Effector memory CD4-positive, alpha-beta T cell (primary cell): ENCODE measurements around the gene PLXND1.

ENCODE experiments used
- DNase-seq, 3 donors: peaks; one replicate each; pipeline ENCODE4 v3.0.0-alpha.2; 2020
- H3K27ac ChIP-seq: 2 replicates; pipeline ENCODE4 v1.7.0; 2013; ENCODE audit warnings: mild to moderate bottlenecking, low read length, moderate library complexity; ENCODE audit not compliant: insufficient read depth, poor library complexity, severe bottlenecking
- H3K27me3 ChIP-seq: replicated peaks from 2 replicates; pipeline ENCODE4 v1.7.0; 2013; ENCODE audit warnings: mild to moderate bottlenecking, low read length; ENCODE audit not compliant: insufficient read depth, control insufficient read depth, poor library complexity, severe bottlenecking
- H3K36me3 ChIP-seq: 2 replicates; pipeline ENCODE4 v1.7.0; 2013; ENCODE audit warnings: mild to moderate bottlenecking, low read length, moderate library complexity; ENCODE audit not compliant: control insufficient read depth, insufficient read depth
- H3K4me1 ChIP-seq: 2 replicates; pipeline ENCODE4 v1.7.0; 2013; ENCODE audit warnings: low read length, mild to moderate bottlenecking; ENCODE audit not compliant: control insufficient read depth, insufficient read depth, poor library complexity, severe bottlenecking
- H3K4me3 ChIP-seq: 2 replicates; pipeline ENCODE4 v1.7.0; 2013; ENCODE audit warnings: low read length, low read depth, mild to moderate bottlenecking; ENCODE audit not compliant: insufficient read depth, poor library complexity, severe bottlenecking
- H3K9me3 ChIP-seq: 2 replicates; pipeline ENCODE4 v1.7.0; 2013; ENCODE audit warnings: mild to moderate bottlenecking, low read length, moderate library complexity; ENCODE audit not compliant: control insufficient read depth

The PLXND1 gene

DNA sequence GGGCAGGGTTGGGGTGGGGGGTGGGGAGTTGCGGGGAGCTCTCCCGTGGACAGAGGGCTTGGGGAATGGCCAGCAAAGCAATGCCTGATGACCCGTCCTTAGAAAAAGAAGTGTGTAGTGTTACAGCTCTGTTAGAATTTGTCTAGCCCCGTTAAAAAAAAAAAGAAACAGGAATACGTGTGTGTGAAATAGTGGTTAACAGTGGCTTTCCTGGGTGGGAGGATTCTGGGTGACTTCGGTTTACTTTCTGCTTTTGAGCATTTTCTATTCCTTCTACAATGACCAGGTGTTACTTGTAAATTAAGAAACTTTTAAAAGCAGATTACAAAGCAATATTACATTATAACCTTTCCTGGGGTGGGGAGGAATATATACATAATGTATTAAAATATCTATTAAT is 38.5 kb downstream of the PLXND1 start:
- H3K4me1 ChIP-seq: no peaks in the 10 kb centered on the region
- DNase-seq: no peak

DNA sequence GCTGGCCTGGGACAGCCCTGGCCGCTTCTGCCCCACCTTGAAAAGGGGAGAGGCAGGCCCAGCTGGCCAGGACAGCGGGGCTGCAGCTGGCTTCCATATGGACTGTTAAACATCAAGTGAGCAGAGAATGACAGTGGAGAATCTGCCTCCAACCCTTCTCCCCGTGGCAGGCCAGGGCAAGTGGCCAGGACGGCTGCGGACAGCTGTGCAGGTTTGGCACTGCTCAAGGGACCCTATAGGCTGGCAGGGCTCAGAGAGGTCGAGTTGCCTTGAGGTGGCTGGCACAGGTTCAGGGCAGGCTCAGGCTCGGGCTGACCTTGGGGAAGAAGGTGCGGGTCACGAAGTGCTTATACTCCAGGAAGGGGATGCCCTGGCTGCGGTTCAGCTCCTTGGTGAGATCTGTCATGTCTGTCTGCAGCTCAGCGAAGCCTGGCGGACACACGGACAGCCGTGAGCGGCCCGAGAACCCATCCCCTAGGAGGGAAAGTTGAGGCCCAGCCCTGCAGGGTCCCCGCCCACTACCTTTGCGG is 39.2 kb downstream of the PLXND1 start:
- no peaks in the 10 kb centered on the region for H3K27me3 ChIP-seq
- H3K4me1 ChIP-seq: no peaks in the 10 kb centered on the region
- H3K27ac ChIP-seq: no peak overlapping the region
- H3K36me3 ChIP-seq: no peaks in the 10 kb centered on the region
- H3K4me3 ChIP-seq: no peak overlapping the region
- DNase-seq: no peak
- H3K9me3 ChIP-seq: no peaks in the 10 kb centered on the region

More for the DNA sequence above, 38.5 kb downstream of the PLXND1 start:
- Histone ChIP-seq H3K27me3 (no peaks in the 10 kb centered on the region), H3K27ac (no peak overlapping the region), H3K36me3 (no peaks in the 10 kb centered on the region), H3K9me3 (no peaks in the 10 kb centered on the region), H3K4me3 (no peak overlapping the region)

DNA sequence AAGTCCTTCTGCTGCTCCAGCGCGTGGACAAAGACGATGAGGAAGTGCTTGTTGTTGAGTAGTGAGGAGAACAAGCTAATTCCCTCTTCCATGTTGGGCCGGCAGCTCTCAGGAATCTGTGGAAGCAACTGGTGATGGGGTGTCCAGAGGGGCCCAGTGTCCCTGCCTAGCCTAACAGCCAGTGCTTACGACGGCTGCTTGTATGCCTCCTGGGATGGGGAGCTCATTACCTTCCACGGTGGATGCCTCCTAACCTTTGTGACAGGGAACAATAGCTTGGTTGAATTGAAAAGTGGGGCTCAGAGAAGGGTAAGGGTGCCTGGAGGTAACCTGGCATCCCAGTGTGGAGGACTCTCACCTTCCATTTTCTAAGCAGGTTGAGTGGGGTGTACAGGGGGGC is 40.6 kb downstream of the PLXND1 start:
- H3K4me3 ChIP-seq: no peak overlapping the region
- no peaks in the 10 kb centered on the region for H3K9me3 ChIP-seq
- no peaks in the 10 kb centered on the region for H3K4me1 ChIP-seq
- no peaks in the 10 kb centered on the region for H3K36me3 ChIP-seq
- no peak for DNase-seq
- H3K27ac ChIP-seq: no peak overlapping the region
- no peaks in the 10 kb centered on the region for H3K27me3 ChIP-seq

DNA sequence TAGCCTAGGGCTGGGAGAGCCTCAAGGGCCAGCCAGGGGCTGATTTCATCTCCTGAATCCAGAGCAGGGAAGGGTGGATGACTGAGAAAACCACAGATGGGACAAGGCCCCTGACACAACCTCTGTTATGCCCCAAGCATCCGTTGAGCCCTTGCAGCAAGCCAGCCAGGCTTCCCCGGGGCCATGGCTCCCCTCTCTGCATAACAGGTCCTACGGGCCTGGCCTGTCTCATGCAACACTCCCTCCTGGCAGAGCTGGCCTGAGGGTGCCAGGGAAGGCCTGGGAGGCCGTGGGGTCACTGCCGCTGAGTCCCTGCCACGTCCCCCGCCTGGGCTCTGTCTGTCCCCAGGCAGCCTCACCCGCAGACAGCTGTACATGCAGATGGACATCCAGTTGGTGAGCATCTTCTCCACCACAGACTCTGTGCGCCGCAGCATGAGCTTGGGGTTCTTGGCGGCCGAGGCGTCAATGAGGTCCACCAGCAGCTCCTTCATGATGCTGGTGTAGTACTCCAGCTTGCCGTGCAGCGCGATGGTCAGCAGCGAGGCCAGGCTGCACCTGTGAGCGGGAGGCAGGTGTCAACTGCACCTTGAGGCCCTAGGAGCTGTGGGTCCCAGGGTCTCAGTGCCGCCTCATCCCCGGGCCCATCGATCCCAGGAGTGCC is 41.4 kb downstream of the PLXND1 start:
- Histone ChIP-seq H3K27me3 (no peaks in the 10 kb centered on the region), H3K36me3 (no peaks in the 10 kb centered on the region), H3K4me3 (no peak overlapping the region), H3K9me3 (no peaks in the 10 kb centered on the region), H3K4me1 (no peaks in the 10 kb centered on the region), H3K27ac (no peak overlapping the region)
- no peak for DNase-seq

DNA sequence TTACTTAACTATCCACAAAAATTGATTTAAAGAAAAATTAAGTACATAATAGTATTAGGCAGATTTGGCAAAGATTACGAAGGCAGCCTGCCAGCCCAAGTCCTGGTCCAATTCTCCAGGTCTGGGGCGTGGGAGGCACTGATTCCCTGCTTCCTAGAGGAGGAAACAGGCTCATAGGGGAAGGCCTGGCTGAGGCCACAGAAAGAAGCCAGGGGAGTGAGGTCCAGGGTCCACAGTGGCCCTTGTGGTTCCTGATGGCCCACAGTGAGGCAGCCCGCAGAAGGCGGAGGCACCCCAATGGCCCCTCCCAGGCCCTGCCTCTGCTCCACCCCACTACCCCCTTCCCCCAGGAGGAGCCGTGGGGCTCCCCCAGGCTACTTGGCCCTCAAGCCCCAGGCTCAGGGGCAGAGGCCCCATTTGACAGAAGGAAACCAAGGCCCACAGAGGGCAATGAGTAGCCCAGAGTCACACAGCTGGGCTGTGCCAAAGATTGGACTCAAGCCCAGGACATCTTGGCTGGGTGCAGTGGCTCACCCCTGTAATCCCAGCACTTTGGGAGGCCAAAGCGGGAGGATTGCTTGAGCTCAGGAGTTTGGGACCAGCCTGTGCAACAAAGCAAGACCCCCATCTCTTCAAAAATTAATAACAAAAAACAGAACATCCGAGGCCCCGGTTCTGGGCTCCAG is 42.5 kb downstream of the PLXND1 start:
- no peak for DNase-seq
- H3K27ac ChIP-seq: no peak overlapping the region
- no peaks in the 10 kb centered on the region for H3K27me3 ChIP-seq
- H3K4me3 ChIP-seq: no peak overlapping the region
- no peaks in the 10 kb centered on the region for H3K4me1 ChIP-seq
- H3K9me3 ChIP-seq: no peaks in the 10 kb centered on the region
- no peaks in the 10 kb centered on the region for H3K36me3 ChIP-seq

DNA sequence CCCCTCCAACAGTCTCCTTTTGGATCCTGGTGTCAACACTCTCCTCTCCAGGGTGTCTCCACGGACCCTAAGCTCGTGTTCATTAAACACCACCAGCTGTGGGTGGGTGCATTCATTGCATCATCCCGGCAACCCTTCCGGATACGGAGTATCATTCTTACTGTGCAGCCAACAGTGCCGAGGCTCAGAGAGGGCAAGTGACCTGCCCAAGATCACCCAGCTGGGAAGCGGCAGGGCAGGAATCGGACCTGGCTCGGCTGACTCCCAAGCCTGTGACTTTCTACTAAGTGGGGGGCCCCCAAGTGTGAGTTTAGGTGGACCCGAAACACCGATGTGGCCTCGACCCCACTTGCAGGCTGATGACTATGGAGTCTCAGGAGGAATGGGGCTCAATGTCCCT is 43.1 kb downstream of the PLXND1 start:
- no peak for DNase-seq
- no peaks in the 10 kb centered on the region for H3K36me3 ChIP-seq
- no peak overlapping the region for H3K4me3 ChIP-seq
- H3K27ac ChIP-seq: no peak overlapping the region
- no peaks in the 10 kb centered on the region for H3K9me3 ChIP-seq
- H3K4me1 ChIP-seq: no peaks in the 10 kb centered on the region
- H3K27me3 ChIP-seq: no peaks in the 10 kb centered on the region

DNA sequence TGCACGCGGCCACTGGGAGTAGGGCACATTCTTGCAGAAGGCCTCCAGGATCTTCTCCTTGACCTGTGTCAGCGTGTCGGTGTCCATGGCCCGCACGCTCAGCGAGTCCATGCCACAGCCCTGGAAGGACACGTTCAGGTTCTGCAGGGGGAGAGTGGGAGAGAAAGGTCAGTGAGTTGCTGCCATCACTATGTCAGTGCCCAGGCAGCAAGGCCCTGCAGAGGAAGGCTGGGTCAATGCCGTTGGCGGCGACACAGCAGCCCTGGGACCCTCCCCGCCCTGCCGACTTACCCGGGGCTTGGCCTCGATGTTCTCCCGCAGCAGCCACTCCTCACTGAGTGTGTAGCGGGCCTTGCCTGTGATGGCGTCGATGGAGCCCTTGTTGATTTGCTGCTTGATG is 43.7 kb downstream of the PLXND1 start:
- Histone ChIP-seq H3K9me3 (no peaks in the 10 kb centered on the region), H3K4me3 (no peak overlapping the region), H3K36me3 (no peaks in the 10 kb centered on the region), H3K27me3 (no peaks in the 10 kb centered on the region), H3K4me1 (no peaks in the 10 kb centered on the region), H3K27ac (no peak overlapping the region)
- no peak for DNase-seq

DNA sequence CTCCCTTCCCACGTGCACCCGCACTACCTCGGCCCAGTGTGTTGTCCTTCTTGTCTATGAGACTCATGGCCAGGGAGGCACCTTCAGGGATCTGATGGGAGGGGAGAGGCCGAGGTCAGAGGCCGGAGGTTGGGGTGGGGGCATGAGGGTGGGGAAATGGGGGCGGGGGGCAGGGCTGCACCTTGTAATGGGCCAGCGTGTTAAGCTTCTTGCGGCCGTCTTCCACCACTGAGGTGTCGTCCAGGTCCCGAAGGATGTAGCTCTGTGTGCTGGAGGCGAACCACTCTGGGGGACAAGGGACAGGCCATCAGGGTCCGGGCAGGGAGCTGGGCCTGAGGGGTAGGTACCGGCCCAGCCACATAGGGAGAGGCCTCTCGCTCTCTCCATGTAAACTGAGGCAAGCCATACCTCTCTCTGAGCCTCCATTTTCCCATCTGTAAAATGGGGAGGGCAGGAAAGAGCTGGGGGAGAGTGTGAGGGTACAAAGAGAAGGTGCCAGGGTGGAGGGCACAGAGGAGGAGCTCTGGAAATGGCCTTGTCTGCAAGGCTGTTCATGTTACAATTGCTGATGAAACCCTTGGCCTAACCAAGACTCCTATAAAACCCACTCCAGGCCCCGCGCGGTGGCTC is 44.7 kb downstream of the PLXND1 start:
- Histone ChIP-seq H3K27me3 (no peaks in the 10 kb centered on the region), H3K36me3 (no peaks in the 10 kb centered on the region), H3K27ac (no peak overlapping the region), H3K9me3 (no peaks in the 10 kb centered on the region), H3K4me3 (no peak overlapping the region), H3K4me1 (no peaks in the 10 kb centered on the region)
- DNase-seq: no peak

DNA sequence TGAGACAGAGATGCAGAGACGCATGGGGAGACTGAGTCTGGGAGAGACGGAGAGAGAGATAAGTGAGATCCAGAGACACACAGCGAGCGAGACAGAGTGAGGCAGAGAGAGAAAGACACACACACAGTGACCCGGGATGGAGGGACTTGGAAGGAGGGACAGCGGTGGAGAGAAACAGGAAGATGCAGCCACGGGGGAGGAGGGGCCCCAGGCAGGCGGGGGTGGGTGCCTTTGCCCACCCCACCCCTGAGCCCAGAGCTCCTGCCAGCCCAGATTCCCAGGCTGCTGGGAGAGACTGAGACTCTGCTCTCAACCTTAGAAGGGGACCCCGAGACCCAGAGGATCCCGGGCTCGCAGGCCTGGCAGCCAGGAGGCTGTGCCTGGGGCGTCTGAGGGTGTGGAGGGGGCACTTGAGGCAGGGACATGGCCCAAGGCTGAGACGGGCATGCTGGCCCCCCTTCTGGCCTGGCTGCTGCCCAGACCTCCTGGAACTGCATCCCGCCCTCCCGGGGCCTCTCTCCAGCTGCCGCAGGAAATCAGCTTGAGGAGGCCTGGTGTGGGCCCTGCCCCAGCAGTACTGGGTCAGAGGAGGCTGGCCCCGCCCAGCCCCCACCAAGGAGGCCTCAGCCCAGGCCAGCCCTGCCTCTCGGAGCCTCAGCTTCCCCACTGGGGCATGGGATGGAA is 45.4 kb downstream of the PLXND1 start:
- H3K4me3 ChIP-seq: no peak overlapping the region
- H3K36me3 ChIP-seq: no peaks in the 10 kb centered on the region
- H3K9me3 ChIP-seq: no peaks in the 10 kb centered on the region
- H3K27me3 ChIP-seq: no peaks in the 10 kb centered on the region
- H3K27ac ChIP-seq: no peak overlapping the region
- DNase-seq: no peak
- no peaks in the 10 kb centered on the region for H3K4me1 ChIP-seq
